IPS-15b (cell line): ENCODE measurements around the gene PYCARD.

Source experiments
- H3K27me3 ChIP-seq: one replicate; pipeline ENCODE4 v1.6.1; 2013; ENCODE audit warnings: low read length; ENCODE audit not compliant: control insufficient read depth, insufficient read depth
- H3K36me3 ChIP-seq: one replicate; pipeline ENCODE4 v1.6.1; 2013; ENCODE audit warnings: low read length; ENCODE audit not compliant: control insufficient read depth, insufficient read depth
- H3K4me1 ChIP-seq: one replicate; pipeline ENCODE4 v1.6.1; 2013; ENCODE audit warnings: mild to moderate bottlenecking, low read length; ENCODE audit not compliant: control insufficient read depth, insufficient read depth
- H3K4me3 ChIP-seq: one replicate; pipeline ENCODE4 v1.5.1; 2013; ENCODE audit warnings: low read depth, low read length
- H3K9ac ChIP-seq: one replicate; pipeline ENCODE4 v1.6.1; 2013; ENCODE audit warnings: low read depth, mild to moderate bottlenecking, low read length
- H3K9me3 ChIP-seq: one replicate; pipeline ENCODE4 v1.6.1; 2013; ENCODE audit warnings: mild to moderate bottlenecking, low read length; ENCODE audit not compliant: control insufficient read depth, insufficient read depth

PYCARD gene

GRCh38 chr16:31194898-31195297 lies 7.7 kb downstream of the PYCARD start:
- no peaks in the 10 kb centered on the region for H3K4me1 ChIP-seq
- no peak overlapping the region for H3K4me3 ChIP-seq
- H3K9ac ChIP-seq: no peak overlapping the region
- peaks cover 68% of the 10 kb centered on the region for H3K36me3 ChIP-seq
- no peaks in the 10 kb centered on the region for H3K9me3 ChIP-seq
- no peaks in the 10 kb centered on the region for H3K27me3 ChIP-seq

DNA sequence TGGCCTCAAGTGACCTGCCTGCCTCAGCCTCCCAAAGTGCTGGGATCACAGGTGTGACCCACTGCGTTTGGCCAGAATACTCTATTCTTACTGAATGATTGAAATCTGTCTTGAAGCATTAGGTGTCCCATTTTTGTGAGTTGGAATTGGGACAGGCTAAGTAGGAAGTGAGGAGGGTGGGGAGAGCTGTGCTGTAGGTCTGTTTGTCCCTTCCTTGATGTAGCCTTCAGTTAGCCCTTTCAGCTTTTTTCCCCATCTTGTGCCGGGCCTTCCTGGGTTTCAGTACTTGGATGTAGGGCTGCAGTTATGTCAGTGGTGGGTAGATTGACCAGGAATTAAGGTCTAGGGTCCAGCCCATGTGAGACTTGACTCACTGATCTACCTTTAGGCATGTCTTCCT lies 8.7 kb downstream of the PYCARD start:
- Histone ChIP-seq H3K4me1 (no peaks in the 10 kb centered on the region), H3K4me3 (no peak overlapping the region), H3K36me3 (peaks cover 72% of the 10 kb centered on the region), H3K27me3 (no peaks in the 10 kb centered on the region), H3K9me3 (no peaks in the 10 kb centered on the region), H3K9ac (no peak overlapping the region)

DNA sequence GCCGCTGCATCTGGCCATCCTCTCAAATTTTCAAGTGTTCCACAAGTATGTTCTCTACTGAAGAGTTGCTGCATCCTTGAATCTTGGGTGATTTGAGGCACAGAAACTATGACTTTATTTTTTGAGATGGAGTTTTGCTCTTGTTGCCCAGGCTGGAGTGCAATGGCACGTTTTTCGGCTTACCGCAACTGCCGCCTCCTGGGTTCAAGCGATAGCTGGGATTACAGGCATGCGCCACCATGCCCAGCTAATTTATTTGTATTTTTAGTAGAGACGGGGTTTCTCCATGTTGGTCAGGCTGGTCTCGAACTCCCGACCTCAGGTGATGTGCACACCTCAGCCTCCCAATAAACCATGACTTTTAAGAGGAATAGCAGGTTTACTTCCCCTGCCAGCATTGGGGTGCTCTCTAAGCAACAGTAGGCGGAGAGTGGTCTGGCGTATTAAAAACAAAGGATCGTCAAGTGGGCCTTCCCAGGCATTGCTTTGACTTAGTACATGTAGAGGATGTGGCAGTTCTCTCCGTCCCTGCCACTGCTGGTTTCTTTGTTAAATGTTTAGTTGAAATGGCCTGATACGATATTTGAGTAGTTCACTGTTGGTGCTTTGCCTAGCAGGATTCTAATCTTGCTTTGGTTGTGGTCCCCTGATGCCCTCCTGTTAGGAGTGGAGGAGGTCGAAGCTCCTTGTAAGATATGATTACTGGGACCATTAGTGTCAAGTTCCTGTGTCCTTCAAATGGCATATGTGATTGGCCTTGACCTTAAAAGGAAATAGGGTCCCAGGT lies 9.5 kb downstream of the PYCARD start:
- H3K9ac ChIP-seq: no peak overlapping the region
- H3K4me1 ChIP-seq: no peaks in the 10 kb centered on the region
- no peaks in the 10 kb centered on the region for H3K9me3 ChIP-seq
- no peaks in the 10 kb centered on the region for H3K27me3 ChIP-seq
- H3K36me3 ChIP-seq: peaks cover 80% of the 10 kb centered on the region
- no peak overlapping the region for H3K4me3 ChIP-seq

DNA sequence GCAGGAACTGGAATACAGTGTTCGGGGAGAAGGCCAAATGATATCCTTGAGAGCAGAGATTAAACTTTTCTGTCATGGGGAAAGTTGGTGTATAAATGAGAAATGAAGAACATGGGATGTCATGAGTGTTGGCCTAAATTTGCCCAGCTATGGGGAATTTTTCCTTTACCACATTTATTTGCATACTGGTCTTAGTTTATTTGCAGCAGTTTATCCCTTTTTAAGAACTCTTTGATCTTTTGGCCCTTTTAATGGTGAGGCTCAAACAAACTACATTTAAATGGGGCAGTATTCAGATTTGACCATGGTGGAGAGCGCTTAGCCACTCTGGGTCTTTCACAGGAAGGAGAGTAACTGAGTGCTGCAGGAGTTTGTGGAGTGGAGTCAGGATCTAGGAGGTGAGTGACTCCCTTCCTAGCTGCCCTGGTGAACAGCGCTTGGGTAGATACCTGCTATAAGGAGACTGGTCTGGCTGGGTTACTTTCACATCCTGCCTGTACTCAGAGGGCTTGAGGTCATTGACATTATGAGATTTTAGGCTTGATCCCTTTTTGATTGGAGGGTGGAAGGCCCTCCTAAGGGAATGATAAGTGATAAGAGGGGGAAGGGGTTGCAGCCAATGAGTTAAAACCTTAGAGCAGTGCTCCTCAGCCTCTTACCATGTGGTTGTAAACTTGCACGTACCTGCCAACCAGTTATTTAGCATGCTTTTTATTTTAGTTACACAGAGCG lies 10.7 kb downstream of the PYCARD start:
- H3K9me3 ChIP-seq: no peaks in the 10 kb centered on the region
- peaks cover 92% of the 10 kb centered on the region for H3K36me3 ChIP-seq
- H3K4me3 ChIP-seq: no peak overlapping the region
- H3K4me1 ChIP-seq: no peaks in the 10 kb centered on the region
- no peak overlapping the region for H3K9ac ChIP-seq
- no peaks in the 10 kb centered on the region for H3K27me3 ChIP-seq

GRCh38 chr16:31190818-31191444 lies 11.6 kb downstream of the PYCARD start:
- no peak overlapping the region for H3K9ac ChIP-seq
- peaks cover 94% of the 10 kb centered on the region for H3K36me3 ChIP-seq
- H3K9me3 ChIP-seq: no peaks in the 10 kb centered on the region
- H3K27me3 ChIP-seq: no peaks in the 10 kb centered on the region
- H3K4me3 ChIP-seq: no peak overlapping the region
- H3K4me1 ChIP-seq: no peaks in the 10 kb centered on the region

DNA sequence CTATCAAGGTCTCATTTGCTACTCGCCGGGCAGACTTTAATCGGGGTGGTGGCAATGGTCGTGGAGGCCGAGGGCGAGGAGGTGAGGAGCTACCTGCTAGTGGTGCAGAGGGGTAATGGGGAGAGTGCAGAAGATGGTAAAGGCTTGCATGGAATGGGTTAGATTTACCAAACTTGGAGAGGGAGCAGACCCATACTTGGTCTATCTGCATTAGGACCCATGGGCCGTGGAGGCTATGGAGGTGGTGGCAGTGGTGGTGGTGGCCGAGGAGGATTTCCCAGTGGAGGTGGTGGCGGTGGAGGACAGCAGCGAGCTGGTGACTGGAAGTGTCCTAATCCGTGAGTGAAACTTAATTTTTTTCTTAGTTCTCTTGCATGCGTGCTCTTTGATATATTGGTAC lies 12.5 kb downstream of the PYCARD start:
- no peaks in the 10 kb centered on the region for H3K4me1 ChIP-seq
- H3K9me3 ChIP-seq: no peaks in the 10 kb centered on the region
- H3K27me3 ChIP-seq: no peaks in the 10 kb centered on the region
- no peak overlapping the region for H3K9ac ChIP-seq
- H3K4me3 ChIP-seq: no peak overlapping the region
- peaks cover 95% of the 10 kb centered on the region for H3K36me3 ChIP-seq

- peaks cover 96% of the 10 kb centered on the region for H3K36me3 ChIP-seq
- no peaks in the 10 kb centered on the region for H3K27me3 ChIP-seq
- H3K9me3 ChIP-seq: no peaks in the 10 kb centered on the region
- H3K9ac ChIP-seq: no peak overlapping the region
- H3K4me1 ChIP-seq: no peaks in the 10 kb centered on the region
- no peak overlapping the region for H3K4me3 ChIP-seq
These were observed 13.2 kb downstream of the PYCARD start for GRCh38 chr16:31189412-31189778.

DNA sequence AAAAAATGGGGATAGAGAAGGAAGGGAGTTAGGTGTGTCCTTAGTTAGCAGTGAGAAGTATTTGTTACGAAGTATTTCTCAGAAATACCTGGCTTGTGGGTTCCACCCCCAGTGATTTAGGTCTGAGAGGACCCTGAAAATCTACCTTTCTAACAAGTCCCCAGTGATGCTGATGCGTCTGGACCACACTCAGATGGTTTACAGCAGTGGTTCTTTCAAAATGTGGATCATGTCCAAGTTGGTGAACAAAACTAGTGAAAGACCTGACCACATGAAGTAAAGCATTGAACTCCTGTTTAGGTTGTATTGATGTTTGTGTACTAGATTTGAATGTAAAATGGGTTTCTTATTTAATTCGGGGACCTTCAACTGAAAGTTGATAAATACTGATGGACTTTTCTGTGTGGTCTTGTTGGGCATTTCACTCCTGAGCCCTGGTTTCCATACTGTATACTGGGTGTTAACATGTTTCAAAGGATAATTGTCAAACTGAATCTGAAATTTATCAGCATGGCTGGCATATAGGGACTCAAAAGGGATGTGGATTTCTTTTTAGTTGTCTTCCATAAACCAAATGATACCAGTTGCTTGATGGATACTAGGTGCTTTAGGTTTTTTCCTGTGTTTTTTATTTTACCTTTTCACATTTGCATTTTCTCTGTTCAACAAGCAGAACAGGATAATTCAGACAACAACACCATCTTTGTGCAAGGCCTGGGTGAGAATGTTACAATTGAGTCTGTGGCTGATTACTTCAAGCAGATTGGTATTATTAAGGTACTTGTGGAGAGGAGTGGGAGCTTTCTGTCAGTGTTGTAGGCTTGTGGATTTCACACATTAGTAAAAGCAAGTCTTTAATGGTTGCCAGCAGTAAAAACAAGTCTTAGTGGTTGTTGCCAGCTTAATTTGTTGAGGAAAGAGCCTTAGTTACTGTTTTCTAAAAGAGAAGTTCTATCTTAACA lies 13.8 kb downstream of the PYCARD start:
- no peaks in the 10 kb centered on the region for H3K4me1 ChIP-seq
- no peaks in the 10 kb centered on the region for H3K27me3 ChIP-seq
- H3K36me3 ChIP-seq: peaks cover 96% of the 10 kb centered on the region
- H3K9me3 ChIP-seq: no peaks in the 10 kb centered on the region
- H3K4me3 ChIP-seq: no peak overlapping the region
- H3K9ac ChIP-seq: no peak overlapping the region

DNA sequence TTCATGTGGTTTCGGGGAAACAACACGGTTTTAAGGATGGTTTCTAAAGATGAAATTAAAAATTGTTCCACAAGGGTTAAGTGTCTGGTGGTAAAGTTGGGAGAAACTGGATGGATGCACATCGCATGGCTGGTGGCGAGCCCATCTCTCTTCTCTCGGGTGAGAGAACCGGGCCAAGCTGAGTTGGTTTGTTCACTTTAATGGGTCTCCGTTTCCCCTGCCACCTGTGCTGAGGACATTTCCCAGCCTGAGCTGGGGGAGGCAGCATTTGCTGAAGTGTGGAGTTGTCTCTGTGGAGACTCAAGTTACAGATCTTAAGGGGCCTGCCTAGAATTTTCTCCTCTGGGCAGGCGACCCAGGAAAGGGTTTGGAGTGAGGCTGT lies 14.8 kb downstream of the PYCARD start:
- Histone ChIP-seq H3K4me3 (no peak overlapping the region), H3K4me1 (no peaks in the 10 kb centered on the region), H3K27me3 (no peaks in the 10 kb centered on the region), H3K9me3 (no peaks in the 10 kb centered on the region), H3K36me3 (peaks cover 97% of the 10 kb centered on the region), H3K9ac (no peak overlapping the region)

GRCh38 chr16:31186930-31187807 lies 15.4 kb downstream of the PYCARD start:
- Histone ChIP-seq H3K36me3 (peaks cover 96% of the 10 kb centered on the region), H3K4me3 (no peak overlapping the region), H3K9ac (no peak overlapping the region), H3K9me3 (no peaks in the 10 kb centered on the region), H3K4me1 (peaks cover 3% of the 10 kb centered on the region), H3K27me3 (no peaks in the 10 kb centered on the region)
